Caco-2 (cell line): Measurements from ENCODE around the gene ENO1. TPM values are rescaled to one million over a fixed set of nuclear protein-coding genes. Genes with fewer than 3 reads are reported as not detected.

ENCODE experiments used
- BruUV-seq: library from RNA; stranded (reverse); fragments of 400-500 nt; replicated peaks from 2 replicates; lab custom pipeline; 2021; lab: Mats Ljungman, UMichigan
- CTCF ChIA-PET: fragments of 300-600 bp; sonication (Branson Sonifier 250); formaldehyde crosslinking; loops from one replicate; lab custom pipeline; 2022; ENCODE audit warnings: antibody characterized with exemption; lab: Charles Lee
- POLR2A ChIA-PET: fragments of 300-600 bp; sonication (Branson Sonifier 250); formaldehyde crosslinking; loops from one replicate; lab custom pipeline; 2022; ENCODE audit warnings: antibody characterized with exemption; lab: Charles Lee
- DNase-seq, 2 experiments: peaks; one replicate each; pipeline versions ENCODE4 v3.0.0 to v3.0.0-alpha.2; 2020 to 2022
- H3K27me3 ChIP-seq: replicated peaks from 2 replicates; pipeline ENCODE4 v1.6.0; 2011; ENCODE audit warnings: low read length; ENCODE audit not compliant: control insufficient read depth, insufficient read depth
- H3K36me3 ChIP-seq: 2 replicates; pipeline ENCODE4 v1.5.1; 2011; ENCODE audit warnings: low read length; ENCODE audit not compliant: control insufficient read depth, insufficient read depth
- H3K4me1 ChIP-seq: fragments of 250-450 bp; sonication (Bioruptor Pico); 2 replicates; pipeline ENCODE4 v1.5.1; 2020; ENCODE audit warnings: mild to moderate bottlenecking
- H3K4me3 ChIP-seq: 2 replicates; pipeline ENCODE4 v1.5.1; 2011; ENCODE audit warnings: low read depth, mild to moderate bottlenecking, control low read depth, low read length
- H3K9me3 ChIP-seq: fragments of 250-450 bp; sonication (Bioruptor Pico); 2 replicates; pipeline ENCODE4 v1.5.1; 2020; ENCODE audit warnings: mild to moderate bottlenecking, moderate library complexity
- H3K27ac Mint-ChIP-seq: one replicate; pipeline ENCODE4 v1.8.0; 2022; ENCODE audit warnings: mixed read lengths; ENCODE audit not compliant: unreplicated experiment
- H3K27me3 Mint-ChIP-seq: one replicate; pipeline ENCODE4 v1.8.0; 2022; ENCODE audit warnings: mixed read lengths; ENCODE audit not compliant: insufficient read depth, unreplicated experiment
- H3K36me3 Mint-ChIP-seq: one replicate; pipeline ENCODE4 v1.8.0; 2022; ENCODE audit warnings: mild to moderate bottlenecking, mixed read lengths; ENCODE audit not compliant: insufficient read depth, unreplicated experiment
- H3K4me1 Mint-ChIP-seq: one replicate; pipeline ENCODE4 v1.8.0; 2022; ENCODE audit warnings: low read depth, mixed read lengths; ENCODE audit not compliant: unreplicated experiment
- H3K4me3 Mint-ChIP-seq: one replicate; pipeline ENCODE4 v1.8.0; 2022; ENCODE audit warnings: mild to moderate bottlenecking, moderate library complexity, mixed read lengths; ENCODE audit not compliant: unreplicated experiment
- H3K9me3 Mint-ChIP-seq: one replicate; pipeline ENCODE4 v1.8.0; 2022; ENCODE audit warnings: mixed read lengths; ENCODE audit not compliant: unreplicated experiment
- CTCF ChIP-seq, 2 experiments: fragments of 200-600 bp in 1 of 2; IDR thresholded peaks; 1 replicate in 1 of 2; 2 replicates in 1 of 2; pipeline versions ENCODE4 v1.5.1 to v1.8.0; 2011 to 2022; ENCODE audit warnings: antibody characterized with exemption in 1 of 2, control low read depth in 1 of 2, inconsistent platforms in 1 of 2, low read depth in 1 of 2, low read length in 1 of 2, mild to moderate bottlenecking in 1 of 2, moderate library complexity in 1 of 2; ENCODE audit not compliant: insufficient read depth in 1 of 2, severe bottlenecking in 1 of 2, unreplicated experiment in 1 of 2
- intact Hi-C: fragments of 100-400 bp; cut with micrococcal nuclease; formaldehyde crosslinking; loops from one replicate; pipeline ENCODE4 v1.10.0; 2022; ENCODE audit not compliant: unreplicated experiment
- total RNA-seq: library from RNA; stranded (reverse); gene quantifications from 2 replicates; pipeline ENCODE4 v1.2.3, GENCODE V29; 2022

ENO1 gene
- total RNA-seq, 1 experiment from 2014 or later: 934 TPM

- H3K27ac Mint-ChIP-seq: peak overlapping the region; percentile 92
- TF ChIP-seq CTCF (IDR thresholded peaks at IDR 0.05; ENCODE audit: insufficient read depth in 1 of 2, low read depth in 1 of 2, low read length in 1 of 2, severe bottlenecking in 1 of 2, unreplicated experiment in 1 of 2): no peak
- H3K4me1 Mint-ChIP-seq: peaks cover 33% of the 10 kb centered on the region
- Histone ChIP-seq H3K36me3 (no peaks in the 10 kb centered on the region), H3K4me3 (peak overlapping the region; percentile 84), H3K27me3 (no peaks in the 10 kb centered on the region), H3K4me1 (peaks cover 9% of the 10 kb centered on the region; the same call in 1 of the 2 replicates), H3K9me3 (no peaks in the 10 kb centered on the region)
- peaks cover 18% of the 10 kb centered on the region for H3K36me3 Mint-ChIP-seq
- no TSS peak for BruUV-seq
- no peak for DNase-seq
- no peaks in the 10 kb centered on the region for H3K27me3 Mint-ChIP-seq
- intact Hi-C loops: no loop called here
- peak overlapping the region; percentile 92 for H3K4me3 Mint-ChIP-seq
- H3K9me3 Mint-ChIP-seq: no peaks in the 10 kb centered on the region
- POLR2A ChIA-PET: interaction anchor here (0.8 kb wide), 1 partner anchor 13 kb away, joined by 3 read pairs; no protein-coding TSS in a partner anchor
- CTCF ChIA-PET: interaction anchor here (1.9 kb wide), 1 partner anchor 33 kb away, joined by 10 read pairs; no protein-coding TSS in a partner anchor
Measured at GRCh38 chr1:8815582-8816151, 62.8 kb downstream of the ENO1 start.

- Mint-ChIP-seq H3K36me3 (peaks cover 18% of the 10 kb centered on the region), H3K4me1 (peaks cover 33% of the 10 kb centered on the region), H3K4me3 (peak overlapping the region; percentile 92), H3K27ac (peak overlapping the region; percentile 92), H3K9me3 (no peaks in the 10 kb centered on the region), H3K27me3 (no peaks in the 10 kb centered on the region)
- Histone ChIP-seq H3K27me3 (no peaks in the 10 kb centered on the region), H3K9me3 (no peaks in the 10 kb centered on the region), H3K4me3 (no peak overlapping the region), H3K36me3 (no peaks in the 10 kb centered on the region), H3K4me1 (peaks cover 9% of the 10 kb centered on the region; the same call in 1 of the 2 replicates)
- peak in 1 of 2 experiments; percentile 20 for DNase-seq
- no TSS peak for BruUV-seq
- CTCF ChIA-PET: interaction anchor here (0.5 to 1.9 kb wide), 2 partner anchors 13 to 34 kb away, joined by 4 to 10 read pairs; no protein-coding TSS in a partner anchor
- TF ChIP-seq CTCF (IDR thresholded peaks at IDR 0.05; ENCODE audit: insufficient read depth in 1 of 2, low read depth in 1 of 2, low read length in 1 of 2, severe bottlenecking in 1 of 2, unreplicated experiment in 1 of 2): peak in 1 of 2 experiments; percentile 21
- intact Hi-C loops: no loop called here
- POLR2A ChIA-PET: interaction anchor here (0.6 kb wide), 1 partner anchor 30 kb away, joined by 3 read pairs; no protein-coding TSS in a partner anchor
Measured at GRCh38 chr1:8814865-8815264, 63.6 kb downstream of the ENO1 start.

GRCh38 chr1:8813991-8814390 is 64.5 kb downstream of the ENO1 start:
- H3K4me1 ChIP-seq: peaks cover 9% of the 10 kb centered on the region; the same call in 1 of the 2 replicates
- H3K4me1 Mint-ChIP-seq: peaks cover 33% of the 10 kb centered on the region
- TF ChIP-seq CTCF (IDR thresholded peaks at IDR 0.05; ENCODE audit: insufficient read depth in 1 of 2, low read depth in 1 of 2, low read length in 1 of 2, severe bottlenecking in 1 of 2, unreplicated experiment in 1 of 2): no peak

More at GRCh38 chr1:8813991-8814390, 64.5 kb downstream of the ENO1 start:
- ChIA-PET CTCF (no interaction called here), POLR2A (no interaction called here)
- Histone ChIP-seq H3K36me3 (no peaks in the 10 kb centered on the region), H3K27me3 (no peaks in the 10 kb centered on the region), H3K4me3 (no peak overlapping the region), H3K9me3 (no peaks in the 10 kb centered on the region)
- Mint-ChIP-seq H3K27me3 (no peaks in the 10 kb centered on the region), H3K9me3 (no peaks in the 10 kb centered on the region), H3K4me3 (no peak overlapping the region), H3K36me3 (peaks cover 18% of the 10 kb centered on the region), H3K27ac (peak overlapping the region; percentile 92)
- BruUV-seq: no TSS peak
- no peak for DNase-seq
- intact Hi-C loops: no loop called here
